Skeletal muscle tissue (tissue), 4 donors: ENCODE results near the gene MEIS1. TPM values are rescaled to one million over a fixed set of nuclear protein-coding genes. Genes with fewer than 3 reads are reported as not detected.

Source experiments
- H3K27ac ChIP-seq: one replicate; pipeline ENCODE4 v1.7.0; 2013; ENCODE audit warnings: mild to moderate bottlenecking, low read depth, low read length, inconsistent platforms
- H3K27me3 ChIP-seq, 3 donors: one replicate each; pipeline ENCODE4 v1.7.0; 2013; ENCODE audit warnings: low read length in 3 of 3; ENCODE audit not compliant: control insufficient read depth in 3 of 3, insufficient read depth in 3 of 3
- H3K36me3 ChIP-seq, 3 donors: one replicate each; pipeline ENCODE4 v1.7.0; 2013; ENCODE audit warnings: low read length in 3 of 3; ENCODE audit not compliant: control insufficient read depth in 3 of 3, insufficient read depth in 3 of 3
- H3K4me1 ChIP-seq, 3 donors: one replicate each; pipeline ENCODE4 v1.7.0; 2013; ENCODE audit warnings: low read length in 3 of 3, mild to moderate bottlenecking in 3 of 3; ENCODE audit not compliant: control insufficient read depth in 3 of 3, insufficient read depth in 3 of 3
- H3K4me3 ChIP-seq, 3 donors: one replicate each; pipeline ENCODE4 v1.7.0; 2013; ENCODE audit warnings: low read length in 3 of 3
- H3K9ac ChIP-seq, 3 donors: one replicate each; pipeline ENCODE4 v1.7.0; 2013; ENCODE audit warnings: low read length in 3 of 3, mild to moderate bottlenecking in 3 of 3, moderate library complexity in 2 of 3, low read depth in 1 of 3
- H3K9me3 ChIP-seq, 3 donors: one replicate each; pipeline ENCODE4 v1.7.0; 2013; ENCODE audit warnings: low read length in 3 of 3; ENCODE audit not compliant: control insufficient read depth in 3 of 3
- total RNA-seq: library from RNA; depleted of rRNA; stranded (reverse); fragments of >200 nt; gene quantifications from one replicate; pipeline ENCODE4 v1.2.3, GENCODE V29; 2014
- donor health status: Osteomylitis.

MEIS1 gene
- total RNA-seq, 1 donor from 2014 or later: 13.6 TPM

GRCh38 chr2:66431846-66432587 is 2.9 kb upstream of the MEIS1 start:
- peak overlapping the region in 1 of 3 donors; percentile 77 for H3K4me3 ChIP-seq
- H3K36me3 ChIP-seq: no peaks in the 10 kb centered on the region
- no peak overlapping the region for H3K9ac ChIP-seq
- H3K27me3 ChIP-seq: peaks cover 5 to 9% (median 5%) of the 10 kb centered on the region in 3 donors
- H3K4me1 ChIP-seq: peaks cover 0 to 8% (median 4%) of the 10 kb centered on the region in 3 donors
- H3K27ac ChIP-seq: no peak overlapping the region
- H3K9me3 ChIP-seq: no peaks in the 10 kb centered on the region

- H3K9ac ChIP-seq: peak overlapping the region; percentile 88 to 98 (median 98)
- H3K9me3 ChIP-seq: no peaks in the 10 kb centered on the region
- peaks cover 0 to 4% (median 0%) of the 10 kb centered on the region in 3 donors for H3K27me3 ChIP-seq
- peaks cover 0 to 8% (median 5%) of the 10 kb centered on the region in 3 donors for H3K4me1 ChIP-seq
- H3K27ac ChIP-seq: peak overlapping the region; percentile 93
- peak overlapping the region; percentile 77 to 96 (median 91) for H3K4me3 ChIP-seq
- H3K36me3 ChIP-seq: peaks cover 0 to under 1% (median 0%) of the 10 kb centered on the region in 3 donors
These were observed 1.9 kb upstream of the MEIS1 start for GRCh38 chr2:66432801-66433694.

GRCh38 chr2:66433695-66433944 is 1.3 kb upstream of the MEIS1 start:
- Histone ChIP-seq H3K27me3 (peaks cover 0 to 3% (median 0%) of the 10 kb centered on the region in 3 donors), H3K4me1 (peaks cover 0 to 8% (median 5%) of the 10 kb centered on the region in 3 donors), H3K36me3 (peaks cover 0 to 3% (median 0%) of the 10 kb centered on the region in 3 donors), H3K4me3 (peak overlapping the region; percentile 77 to 96 (median 91)), H3K9ac (peak overlapping the region; percentile 88 to 98 (median 98)), H3K9me3 (no peaks in the 10 kb centered on the region), H3K27ac (peak overlapping the region; percentile 93)

DNA sequence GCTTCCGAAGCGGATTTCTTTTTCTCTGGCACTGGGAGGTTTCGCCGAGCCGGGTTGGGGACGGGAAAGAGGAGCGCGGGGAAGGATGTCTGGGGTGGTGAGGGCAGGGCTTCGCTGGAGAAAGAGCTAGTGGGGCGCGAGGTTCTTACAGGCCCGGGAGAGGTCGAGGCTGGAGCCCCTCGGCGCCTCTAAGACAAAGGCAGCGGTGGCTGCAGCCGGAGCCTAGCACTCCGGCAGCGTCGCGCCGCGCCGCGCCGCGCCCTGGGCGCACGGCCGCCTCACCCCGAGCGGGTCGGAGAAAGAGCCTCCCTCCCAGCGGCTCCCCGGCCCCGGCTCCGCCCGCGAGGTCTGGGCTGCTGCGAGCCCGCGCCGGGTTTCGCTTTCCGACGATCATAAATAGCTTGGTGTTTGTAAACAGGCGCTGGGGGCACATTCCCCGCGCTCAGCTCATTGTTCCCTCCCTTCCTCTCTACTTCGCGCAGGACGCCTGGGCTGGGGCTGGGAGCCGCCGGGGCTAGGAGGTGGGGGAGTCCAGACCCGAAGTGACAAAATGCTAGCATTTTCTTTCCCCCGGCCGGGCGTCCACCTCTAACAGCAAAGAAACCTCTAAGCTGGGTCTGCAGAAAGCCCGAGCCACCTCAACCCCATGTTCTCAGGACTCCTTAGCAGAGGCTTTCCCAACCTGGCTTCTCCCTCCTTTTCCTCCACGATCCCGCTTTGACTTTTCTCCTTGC is 813 bp upstream of the MEIS1 start:
- H3K9ac ChIP-seq: peak overlapping the region; percentile 88 to 98 (median 98)
- peaks cover 0 to 8% (median 5%) of the 10 kb centered on the region in 3 donors for H3K4me1 ChIP-seq
- H3K27me3 ChIP-seq: no peaks in the 10 kb centered on the region
- peak overlapping the region; percentile 93 for H3K27ac ChIP-seq
- H3K4me3 ChIP-seq: peak overlapping the region; percentile 77 to 96 (median 91)
- no peaks in the 10 kb centered on the region for H3K9me3 ChIP-seq
- peaks cover 0 to 3% (median 0%) of the 10 kb centered on the region in 3 donors for H3K36me3 ChIP-seq

GRCh38 chr2:66435549-66435875 is 587 bp downstream of the MEIS1 start:
- H3K9ac ChIP-seq: peak overlapping the region; percentile 88 to 98 (median 98)
- H3K4me3 ChIP-seq: peak overlapping the region; percentile 77 to 96 (median 91)
- H3K36me3 ChIP-seq: peaks cover 0 to 6% (median 2%) of the 10 kb centered on the region in 3 donors
- H3K4me1 ChIP-seq: peaks cover 0 to 8% (median 5%) of the 10 kb centered on the region in 3 donors
- peak overlapping the region; percentile 93 for H3K27ac ChIP-seq
- no peaks in the 10 kb centered on the region for H3K9me3 ChIP-seq
- H3K27me3 ChIP-seq: no peaks in the 10 kb centered on the region

DNA sequence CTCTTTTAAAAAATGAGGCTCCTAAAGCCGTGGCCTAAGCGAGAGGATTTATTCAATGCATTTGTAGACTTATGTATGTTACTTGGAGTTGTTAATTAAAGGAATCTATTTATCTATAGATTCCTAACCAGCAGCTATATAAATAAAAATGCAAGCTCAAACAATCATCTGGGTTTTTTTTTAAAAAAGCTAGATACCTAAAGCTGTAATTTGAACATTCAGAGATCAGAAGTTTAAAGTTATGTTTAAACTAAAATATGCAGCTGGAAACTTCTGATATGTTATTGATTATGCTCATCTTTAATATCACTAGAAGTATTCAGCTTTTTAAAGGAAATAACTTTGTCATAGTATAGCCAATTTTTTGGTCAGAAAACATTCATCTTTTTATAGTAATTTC is 1.0 kb downstream of the MEIS1 start:
- Histone ChIP-seq H3K9ac (peak overlapping the region; percentile 88 to 98 (median 98)), H3K4me3 (peak overlapping the region; percentile 77 to 96 (median 91)), H3K4me1 (peaks cover 0 to 12% (median 5%) of the 10 kb centered on the region in 3 donors), H3K27me3 (no peaks in the 10 kb centered on the region), H3K27ac (peak overlapping the region; percentile 93), H3K36me3 (peaks cover 0 to 6% (median 2%) of the 10 kb centered on the region in 3 donors), H3K9me3 (no peaks in the 10 kb centered on the region)

- Histone ChIP-seq H3K27ac (peak overlapping the region; percentile 93), H3K9ac (peak overlapping the region; percentile 88 to 98 (median 98)), H3K36me3 (peaks cover 0 to 9% (median 2%) of the 10 kb centered on the region in 3 donors), H3K4me3 (peak overlapping the region; percentile 77 to 96 (median 91)), H3K9me3 (no peaks in the 10 kb centered on the region), H3K4me1 (peaks cover 0 to 12% (median 5%) of the 10 kb centered on the region in 3 donors), H3K27me3 (no peaks in the 10 kb centered on the region)
These were observed 1.7 kb downstream of the MEIS1 start for GRCh38 chr2:66436581-66437001.

DNA sequence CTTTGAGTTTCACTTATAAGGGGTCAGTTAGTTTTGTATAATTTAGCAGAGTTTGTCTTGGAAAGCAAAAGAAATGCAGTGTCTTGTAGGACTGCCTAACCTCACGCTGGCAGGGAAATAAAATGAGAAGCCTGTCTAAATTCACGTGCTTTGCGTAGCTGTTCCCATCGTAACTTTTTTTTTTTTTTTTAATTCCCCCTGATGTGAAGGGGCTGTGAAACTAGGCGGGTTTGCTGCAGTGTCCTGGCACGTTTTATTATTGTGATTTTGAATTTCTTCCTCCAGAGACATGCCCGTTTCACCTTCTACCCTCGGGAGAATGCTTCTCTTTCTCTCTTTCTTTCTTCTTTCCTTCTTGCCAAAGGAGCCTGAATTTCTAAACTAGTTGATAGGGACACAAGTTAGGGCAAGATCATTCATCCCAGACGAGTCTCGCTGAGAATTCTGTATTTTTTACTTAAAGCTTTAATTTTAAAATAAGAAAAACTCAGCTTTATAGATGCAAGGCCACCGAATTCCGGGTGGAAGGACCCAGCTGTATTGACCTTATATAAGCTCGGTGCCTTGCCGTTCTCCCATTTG is 2.3 kb downstream of the MEIS1 start:
- Histone ChIP-seq H3K36me3 (peaks cover 0 to 9% (median 2%) of the 10 kb centered on the region in 3 donors), H3K9me3 (no peaks in the 10 kb centered on the region), H3K9ac (peak overlapping the region; percentile 45 to 98 (median 88)), H3K27ac (peak overlapping the region; percentile 93), H3K27me3 (no peaks in the 10 kb centered on the region), H3K4me3 (peak overlapping the region; percentile 45 to 96 (median 91)), H3K4me1 (peaks cover 0 to 12% (median 5%) of the 10 kb centered on the region in 3 donors)
